DMS153 treated with DMSO at 0.1 percent for 48 hours (cell line): ENCODE measurements around the gene SYCP1.
"Not testable (repeated sequence)": the region's sequence is repeated elsewhere in the genome, so short reads cannot be mapped to it uniquely, and the experiment has no call there.

Experiments used
- DNase-seq: peaks from one replicate; lab custom pipeline; 2025; ENCODE audit not compliant: unreplicated experiment; lab: John Stamatoyannopoulos, UW

The SYCP1 gene

GRCh38 chr1:114956570-114956969, 101.9 kb downstream of the SYCP1 start:
- no peak for DNase-seq

- no peak for DNase-seq
Observed at GRCh38 chr1:114959423-114959822, 104.8 kb downstream of the SYCP1 start.

GRCh38 chr1:114976891-114977290, 122.2 kb downstream of the SYCP1 start:
- DNase-seq = no peak

- DNase-seq = peak; percentile 17
Observed at GRCh38 chr1:114979278-114979891, 124.7 kb downstream of the SYCP1 start.

GRCh38 chr1:114982251-114982650, 127.6 kb downstream of the SYCP1 start:
- no peak for DNase-seq

- DNase-seq = no peak
Observed at GRCh38 chr1:114986286-114986685, 131.6 kb downstream of the SYCP1 start.

- no peak for DNase-seq
Observed at GRCh38 chr1:114988095-114988494, 133.4 kb downstream of the SYCP1 start.

- DNase-seq = no peak
Observed at GRCh38 chr1:114997510-114998289, 143.0 kb downstream of the SYCP1 start.

GRCh38 chr1:115006191-115006590, 151.5 kb downstream of the SYCP1 start:
- DNase-seq = no peak

- DNase-seq = no peak
Observed at GRCh38 chr1:115012006-115012405, 157.3 kb downstream of the SYCP1 start.

GRCh38 chr1:115012434-115012833, 157.8 kb downstream of the SYCP1 start:
- no peak for DNase-seq

- no peak for DNase-seq
Observed at GRCh38 chr1:115013792-115014191, 159.1 kb downstream of the SYCP1 start.

GRCh38 chr1:115019549-115019948, 164.9 kb downstream of the SYCP1 start:
- not testable (repeated sequence) for DNase-seq

GRCh38 chr1:115021145-115021544, 166.5 kb downstream of the SYCP1 start:
- no peak for DNase-seq

- no peak for DNase-seq
Observed at GRCh38 chr1:115023593-115023992, 168.9 kb downstream of the SYCP1 start.

GRCh38 chr1:115029526-115029925, 174.9 kb downstream of the SYCP1 start, which contains the start of gene TSHB:
Gene TSHB (plus strand): TSS chr1:115029826. CDS start chr1:115033363, 3,537 bp downstream.
- DNase-seq = no peak

GRCh38 chr1:115031595-115031994, 176.9 kb downstream of the SYCP1 start:
- no peak for DNase-seq

- no peak for DNase-seq
Observed at GRCh38 chr1:115035652-115036051, 181.0 kb downstream of the SYCP1 start.

GRCh38 chr1:115036814-115037507, 182.3 kb downstream of the SYCP1 start:
- no peak for DNase-seq

GRCh38 chr1:115040501-115040900, 185.8 kb downstream of the SYCP1 start:
- no peak for DNase-seq

GRCh38 chr1:115041654-115042053, 187.0 kb downstream of the SYCP1 start:
- DNase-seq = no peak
